ENCODE results near the gene CCL5.

Gene CCL5

GRCh38 chr17:35841505-35841904, 38.7 kb downstream of the CCL5 start:
- Histone ChIP-seq H3K27me3 (ENCODE audit: low read depth, low read length) (no peaks in the 10 kb centered on the region), H3K9me3 (ENCODE audit: insufficient read depth, low read length) (no peaks in the 10 kb centered on the region), H2AFZ (ENCODE audit: low read depth, low read length) (no peak overlapping the region), H3K4me2 (ENCODE audit: low read length) (no peak overlapping the region), H3K27ac (ENCODE audit: low read length) (no peak overlapping the region), H3K36me3 (replicated peaks; ENCODE audit: low read depth, low read length) (peaks cover 68% of the 10 kb centered on the region), H4K20me1 (ENCODE audit: insufficient read depth, low read length) (no peaks in the 10 kb centered on the region), H3K4me1 (ENCODE audit: low read length) (no peaks in the 10 kb centered on the region), H3K79me2 (ENCODE audit: low read length) (no peaks in the 10 kb centered on the region), H3K4me3 (ENCODE audit: low read length) (no peak overlapping the region), H3K9ac (ENCODE audit: low read length) (no peak overlapping the region)
- no peak for TF ChIP-seq EZH2phosphoT487 (IDR thresholded peaks at IDR 0.05; ENCODE audit: low read depth)
- TF ChIP-seq, protein P1, sequence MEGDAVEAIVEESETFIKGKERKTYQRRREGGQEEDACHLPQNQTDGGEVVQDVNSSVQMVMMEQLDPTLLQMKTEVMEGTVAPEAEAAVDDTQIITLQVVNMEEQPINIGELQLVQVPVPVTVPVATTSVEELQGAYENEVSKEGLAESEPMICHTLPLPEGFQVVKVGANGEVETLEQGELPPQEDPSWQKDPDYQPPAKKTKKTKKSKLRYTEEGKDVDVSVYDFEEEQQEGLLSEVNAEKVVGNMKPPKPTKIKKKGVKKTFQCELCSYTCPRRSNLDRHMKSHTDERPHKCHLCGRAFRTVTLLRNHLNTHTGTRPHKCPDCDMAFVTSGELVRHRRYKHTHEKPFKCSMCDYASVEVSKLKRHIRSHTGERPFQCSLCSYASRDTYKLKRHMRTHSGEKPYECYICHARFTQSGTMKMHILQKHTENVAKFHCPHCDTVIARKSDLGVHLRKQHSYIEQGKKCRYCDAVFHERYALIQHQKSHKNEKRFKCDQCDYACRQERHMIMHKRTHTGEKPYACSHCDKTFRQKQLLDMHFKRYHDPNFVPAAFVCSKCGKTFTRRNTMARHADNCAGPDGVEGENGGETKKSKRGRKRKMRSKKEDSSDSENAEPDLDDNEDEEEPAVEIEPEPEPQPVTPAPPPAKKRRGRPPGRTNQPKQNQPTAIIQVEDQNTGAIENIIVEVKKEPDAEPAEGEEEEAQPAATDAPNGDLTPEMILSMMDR (IDR thresholded peaks at IDR 0.05; ENCODE audit: low read depth, low read length) = no peak

DNA sequence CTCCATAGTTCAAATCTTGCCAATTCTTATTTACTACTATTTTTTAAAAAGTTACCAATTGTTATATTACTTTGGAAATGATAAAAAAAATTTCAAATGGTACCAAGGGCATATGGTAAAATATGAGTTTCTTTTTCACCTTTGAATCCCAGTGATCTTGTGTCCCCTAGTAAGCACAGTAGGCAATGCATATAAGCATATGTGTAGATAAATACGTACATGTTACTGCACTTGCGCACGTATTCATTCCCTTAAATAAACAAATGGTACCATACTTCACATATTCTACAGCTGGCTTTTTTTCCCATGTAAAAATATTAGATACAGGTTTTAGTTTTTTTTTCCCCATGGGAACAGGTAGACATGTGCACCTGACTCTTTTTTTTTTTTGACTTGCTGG, 39.1 kb downstream of the CCL5 start:
- Histone ChIP-seq H4K20me1 (ENCODE audit: insufficient read depth, low read length) (no peaks in the 10 kb centered on the region), H3K4me3 (ENCODE audit: low read length) (no peak overlapping the region), H3K79me2 (ENCODE audit: low read length) (no peaks in the 10 kb centered on the region), H3K4me2 (ENCODE audit: low read length) (no peak overlapping the region), H3K9ac (ENCODE audit: low read length) (no peak overlapping the region), H3K4me1 (ENCODE audit: low read length) (no peaks in the 10 kb centered on the region), H3K27ac (ENCODE audit: low read length) (no peak overlapping the region), H3K9me3 (ENCODE audit: insufficient read depth, low read length) (no peaks in the 10 kb centered on the region), H3K27me3 (ENCODE audit: low read depth, low read length) (no peaks in the 10 kb centered on the region), H3K36me3 (replicated peaks; ENCODE audit: low read depth, low read length) (peaks cover 68% of the 10 kb centered on the region), H2AFZ (ENCODE audit: low read depth, low read length) (no peak overlapping the region)
- TF ChIP-seq EZH2phosphoT487 (IDR thresholded peaks at IDR 0.05; ENCODE audit: low read depth) = no peak
- TF ChIP-seq, protein P1 (IDR thresholded peaks at IDR 0.05; ENCODE audit: low read depth, low read length) = no peak

DNA sequence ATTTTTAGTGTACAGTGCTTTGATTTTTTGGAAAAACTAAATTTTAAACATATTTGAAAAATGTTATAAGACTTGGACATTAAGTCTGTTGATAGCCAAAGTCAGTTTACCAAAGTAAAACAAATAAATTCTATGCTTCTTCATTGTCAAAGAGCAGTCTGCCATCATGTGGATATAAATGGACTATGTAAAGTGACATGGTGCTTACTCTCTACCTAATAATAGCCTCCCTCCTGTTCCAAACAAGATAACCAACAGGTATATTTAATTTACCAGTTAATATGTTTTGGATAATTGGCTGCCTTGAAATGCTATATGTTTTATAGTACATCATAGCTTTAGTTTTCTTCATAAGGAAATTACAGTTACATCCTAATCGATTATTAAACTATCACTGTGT, 55.0 kb downstream of the CCL5 start:
- TF ChIP-seq, protein P1 (IDR thresholded peaks at IDR 0.05; ENCODE audit: low read depth, low read length) = no peak
- TF ChIP-seq EZH2phosphoT487 (IDR thresholded peaks at IDR 0.05; ENCODE audit: low read depth) = no peak
- Histone ChIP-seq H3K4me1 (ENCODE audit: low read length) (no peaks in the 10 kb centered on the region), H3K27ac (ENCODE audit: low read length) (no peak overlapping the region), H3K9me3 (ENCODE audit: insufficient read depth, low read length) (no peaks in the 10 kb centered on the region), H2AFZ (ENCODE audit: low read depth, low read length) (no peak overlapping the region), H3K9ac (ENCODE audit: low read length) (no peak overlapping the region), H3K4me2 (ENCODE audit: low read length) (no peak overlapping the region), H3K36me3 (replicated peaks; ENCODE audit: low read depth, low read length) (peaks cover 58% of the 10 kb centered on the region), H3K79me2 (ENCODE audit: low read length) (peaks cover 17% of the 10 kb centered on the region), H4K20me1 (ENCODE audit: insufficient read depth, low read length) (no peaks in the 10 kb centered on the region), H3K27me3 (ENCODE audit: low read depth, low read length) (no peaks in the 10 kb centered on the region), H3K4me3 (ENCODE audit: low read length) (no peak overlapping the region)

All from OCI-LY3 (cell line).